ENCODE measurements around the gene SCTR. TPM values are rescaled to one million over a fixed set of nuclear protein-coding genes. Genes with fewer than 3 reads are reported as not detected.

Gene SCTR
- total and polyA plus RNA-seq, 2 of the 13 experiments (the other 11 are each of a cell fraction or from before 2014, with no cell fraction given): not detected

DNA sequence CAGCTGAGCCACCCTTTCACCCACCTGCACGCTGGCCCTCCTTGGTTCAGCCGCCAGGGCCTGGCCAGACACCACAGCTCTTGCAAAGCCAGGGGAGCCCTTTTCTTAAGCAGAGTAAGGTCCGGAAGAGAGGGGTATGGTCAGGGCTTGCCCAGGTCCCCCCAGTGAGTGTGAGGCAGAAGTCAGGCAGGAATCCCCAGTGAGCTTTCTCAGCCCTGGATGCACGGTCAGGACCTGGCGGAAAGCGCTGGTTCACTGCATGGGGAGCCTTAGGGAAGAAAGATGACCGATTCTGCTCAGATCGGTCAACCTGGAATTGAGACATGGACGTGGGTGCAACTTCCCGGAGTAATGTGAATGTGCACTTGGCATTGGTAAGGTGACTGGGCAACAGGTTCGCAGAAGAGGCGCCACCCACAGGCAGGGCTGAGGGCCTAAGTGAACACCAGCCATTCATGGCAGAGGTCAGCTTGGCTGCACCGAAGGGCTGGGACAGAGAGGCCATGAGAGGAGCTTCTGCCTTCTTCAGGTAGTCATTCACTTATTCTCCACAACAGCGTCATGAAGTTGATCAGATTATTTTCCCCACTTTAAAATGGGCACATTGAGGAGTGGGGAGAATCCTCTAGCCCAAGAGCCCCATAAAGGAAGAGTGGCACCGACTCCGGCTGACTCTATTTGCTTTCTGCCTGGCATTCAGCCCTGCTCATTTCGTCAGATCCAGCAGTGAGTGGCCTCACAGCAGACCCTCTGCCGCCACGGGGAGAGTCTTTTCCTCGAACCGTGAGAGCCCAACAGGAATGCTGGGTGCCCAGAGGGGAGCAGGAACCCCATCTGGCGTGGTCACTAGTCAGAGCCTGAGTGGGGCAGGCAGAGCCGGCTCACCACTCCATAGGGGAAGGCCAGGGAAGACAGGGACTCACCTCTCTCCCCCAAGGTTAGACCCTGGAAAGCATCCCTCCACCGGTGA lies 35.8 kb downstream of the SCTR start (continued):
- TF ChIP-seq ZNF879 (CRISPR knock-in tag; IDR thresholded peaks at IDR 0.05) (no peak), THAP11 (CRISPR knock-in tag; IDR thresholded peaks at IDR 0.05) (no peak), ZNF329 (CRISPR knock-in tag; IDR thresholded peaks at IDR 0.05; ENCODE audit: low read depth) (no peak), CHD4 (IDR thresholded peaks at IDR 0.05; ENCODE audit: borderline replicate concordance, low read length) (no peak), ZNF570 (CRISPR knock-in tag; IDR thresholded peaks at IDR 0.05; ENCODE audit: borderline replicate concordance) (no peak), REPIN1 (CRISPR knock-in tag; IDR thresholded peaks at IDR 0.05; ENCODE audit: borderline replicate concordance, low read depth) (no peak), HES4 (CRISPR knock-in tag; IDR thresholded peaks at IDR 0.05; ENCODE audit: borderline replicate concordance) (no peak), ZNF761 (CRISPR knock-in tag; conservative IDR thresholded peaks at IDR 0.05) (no peak), NCOR1 (IDR thresholded peaks at IDR 0.05; ENCODE audit: borderline replicate concordance, low read length) (no peak), FOXK2 (IDR thresholded peaks at IDR 0.05) (no peak), GTF3A (CRISPR knock-in tag; conservative IDR thresholded peaks at IDR 0.05) (no peak), ZNF333 (CRISPR knock-in tag; IDR thresholded peaks at IDR 0.05; ENCODE audit: borderline replicate concordance) (no peak)
- TF ChIP-seq, protein P1, sequence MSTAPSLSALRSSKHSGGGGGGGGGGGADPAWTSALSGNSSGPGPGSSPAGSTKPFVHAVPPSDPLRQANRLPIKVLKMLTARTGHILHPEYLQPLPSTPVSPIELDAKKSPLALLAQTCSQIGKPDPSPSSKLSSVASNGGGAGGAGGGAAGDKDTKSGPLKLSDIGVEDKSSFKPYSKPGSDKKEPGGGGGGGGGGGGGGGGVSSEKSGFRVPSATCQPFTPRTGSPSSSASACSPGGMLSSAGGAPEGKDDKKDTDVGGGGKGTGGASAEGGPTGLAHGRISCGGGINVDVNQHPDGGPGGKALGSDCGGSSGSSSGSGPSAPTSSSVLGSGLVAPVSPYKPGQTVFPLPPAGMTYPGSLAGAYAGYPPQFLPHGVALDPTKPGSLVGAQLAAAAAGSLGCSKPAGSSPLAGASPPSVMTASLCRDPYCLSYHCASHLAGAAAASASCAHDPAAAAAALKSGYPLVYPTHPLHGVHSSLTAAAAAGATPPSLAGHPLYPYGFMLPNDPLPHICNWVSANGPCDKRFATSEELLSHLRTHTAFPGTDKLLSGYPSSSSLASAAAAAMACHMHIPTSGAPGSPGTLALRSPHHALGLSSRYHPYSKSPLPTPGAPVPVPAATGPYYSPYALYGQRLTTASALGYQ (CRISPR knock-in tag; IDR thresholded peaks at IDR 0.05): no peak
- TF ChIP-seq, protein P2, sequence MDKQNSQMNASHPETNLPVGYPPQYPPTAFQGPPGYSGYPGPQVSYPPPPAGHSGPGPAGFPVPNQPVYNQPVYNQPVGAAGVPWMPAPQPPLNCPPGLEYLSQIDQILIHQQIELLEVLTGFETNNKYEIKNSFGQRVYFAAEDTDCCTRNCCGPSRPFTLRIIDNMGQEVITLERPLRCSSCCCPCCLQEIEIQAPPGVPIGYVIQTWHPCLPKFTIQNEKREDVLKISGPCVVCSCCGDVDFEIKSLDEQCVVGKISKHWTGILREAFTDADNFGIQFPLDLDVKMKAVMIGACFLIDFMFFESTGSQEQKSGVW (CRISPR knock-in tag; IDR thresholded peaks at IDR 0.05; ENCODE audit: borderline replicate concordance): no peak
- TF ChIP-seq, protein P3, sequence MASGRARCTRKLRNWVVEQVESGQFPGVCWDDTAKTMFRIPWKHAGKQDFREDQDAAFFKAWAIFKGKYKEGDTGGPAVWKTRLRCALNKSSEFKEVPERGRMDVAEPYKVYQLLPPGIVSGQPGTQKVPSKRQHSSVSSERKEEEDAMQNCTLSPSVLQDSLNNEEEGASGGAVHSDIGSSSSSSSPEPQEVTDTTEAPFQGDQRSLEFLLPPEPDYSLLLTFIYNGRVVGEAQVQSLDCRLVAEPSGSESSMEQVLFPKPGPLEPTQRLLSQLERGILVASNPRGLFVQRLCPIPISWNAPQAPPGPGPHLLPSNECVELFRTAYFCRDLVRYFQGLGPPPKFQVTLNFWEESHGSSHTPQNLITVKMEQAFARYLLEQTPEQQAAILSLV (CRISPR knock-in tag; IDR thresholded peaks at IDR 0.05; ENCODE audit: borderline replicate concordance): no peak
- TF ChIP-seq, protein P4, sequence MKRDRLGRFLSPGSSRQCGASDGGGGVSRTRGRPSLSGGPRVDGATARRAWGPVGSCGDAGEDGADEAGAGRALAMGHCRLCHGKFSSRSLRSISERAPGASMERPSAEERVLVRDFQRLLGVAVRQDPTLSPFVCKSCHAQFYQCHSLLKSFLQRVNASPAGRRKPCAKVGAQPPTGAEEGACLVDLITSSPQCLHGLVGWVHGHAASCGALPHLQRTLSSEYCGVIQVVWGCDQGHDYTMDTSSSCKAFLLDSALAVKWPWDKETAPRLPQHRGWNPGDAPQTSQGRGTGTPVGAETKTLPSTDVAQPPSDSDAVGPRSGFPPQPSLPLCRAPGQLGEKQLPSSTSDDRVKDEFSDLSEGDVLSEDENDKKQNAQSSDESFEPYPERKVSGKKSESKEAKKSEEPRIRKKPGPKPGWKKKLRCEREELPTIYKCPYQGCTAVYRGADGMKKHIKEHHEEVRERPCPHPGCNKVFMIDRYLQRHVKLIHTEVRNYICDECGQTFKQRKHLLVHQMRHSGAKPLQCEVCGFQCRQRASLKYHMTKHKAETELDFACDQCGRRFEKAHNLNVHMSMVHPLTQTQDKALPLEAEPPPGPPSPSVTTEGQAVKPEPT (CRISPR knock-in tag; IDR thresholded peaks at IDR 0.05; ENCODE audit: low read depth): no peak
